ENCODE data around the gene GPR17.

The GPR17 gene

DNA sequence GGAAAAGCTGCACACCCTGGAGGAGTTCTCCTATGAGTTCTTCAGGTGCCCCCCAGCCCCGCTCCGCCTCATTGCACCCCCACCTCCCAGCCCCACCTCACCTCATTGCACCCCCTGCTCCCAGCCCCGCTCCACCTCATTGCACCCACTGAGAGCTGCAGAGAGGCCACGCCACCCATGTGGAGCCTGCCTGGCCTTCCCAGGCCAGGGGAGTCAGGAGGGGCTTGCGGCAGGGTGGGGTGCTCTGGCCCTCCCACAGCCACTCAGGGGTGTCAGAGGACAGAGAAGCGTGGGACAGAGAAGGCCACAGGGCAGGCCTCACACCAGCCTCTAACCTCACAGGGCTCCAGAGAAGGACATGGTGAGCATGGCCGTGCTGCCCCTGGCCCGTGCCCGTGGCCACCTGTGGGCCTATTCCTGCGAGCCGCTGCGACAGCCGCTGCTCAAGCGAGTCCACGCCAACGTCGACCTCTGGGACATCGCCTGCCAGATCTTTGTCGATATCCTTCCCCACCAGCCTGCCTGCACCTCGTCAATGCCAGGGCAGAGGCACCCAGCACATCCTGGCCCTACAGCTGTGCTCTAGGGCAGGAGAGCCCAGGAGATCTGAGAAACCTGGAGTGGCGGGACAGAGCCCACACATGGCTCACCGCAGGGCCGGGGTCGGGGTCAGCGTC is 15.0 kb upstream of the GPR17 start:
- DNase-seq, result no peak

DNA sequence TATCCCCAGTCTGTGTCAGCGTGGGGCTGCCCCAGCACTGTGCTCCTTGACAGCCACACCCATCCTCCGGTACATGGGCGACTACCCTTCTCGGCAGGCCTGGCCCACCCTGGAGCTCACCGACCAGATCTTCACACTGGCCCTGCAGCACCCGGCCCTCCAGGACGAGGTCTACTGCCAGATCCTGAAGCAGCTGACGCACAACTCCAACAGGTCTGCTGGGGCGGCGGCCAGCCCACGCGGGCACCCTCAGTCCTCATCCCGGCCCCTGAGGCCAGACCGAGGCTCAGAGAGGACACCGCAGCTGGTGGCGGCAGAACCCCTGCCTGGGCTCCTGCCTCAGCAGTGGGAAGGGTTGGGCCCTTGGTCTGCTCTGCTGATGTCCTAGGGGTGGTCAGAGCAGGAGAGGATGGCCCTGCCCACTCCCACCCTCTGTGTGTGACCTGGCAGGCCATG is 14.4 kb upstream of the GPR17 start:
- DNase-seq, result no peak

GRCh38 chr2:127631997-127632581 is 13.9 kb upstream of the GPR17 start:
- no peak for DNase-seq

GRCh38 chr2:127632592-127633489 is 13.1 kb upstream of the GPR17 start:
- DNase-seq, result no peak

GRCh38 chr2:127633556-127634065 is 12.3 kb upstream of the GPR17 start:
- DNase-seq, result no peak

DNA sequence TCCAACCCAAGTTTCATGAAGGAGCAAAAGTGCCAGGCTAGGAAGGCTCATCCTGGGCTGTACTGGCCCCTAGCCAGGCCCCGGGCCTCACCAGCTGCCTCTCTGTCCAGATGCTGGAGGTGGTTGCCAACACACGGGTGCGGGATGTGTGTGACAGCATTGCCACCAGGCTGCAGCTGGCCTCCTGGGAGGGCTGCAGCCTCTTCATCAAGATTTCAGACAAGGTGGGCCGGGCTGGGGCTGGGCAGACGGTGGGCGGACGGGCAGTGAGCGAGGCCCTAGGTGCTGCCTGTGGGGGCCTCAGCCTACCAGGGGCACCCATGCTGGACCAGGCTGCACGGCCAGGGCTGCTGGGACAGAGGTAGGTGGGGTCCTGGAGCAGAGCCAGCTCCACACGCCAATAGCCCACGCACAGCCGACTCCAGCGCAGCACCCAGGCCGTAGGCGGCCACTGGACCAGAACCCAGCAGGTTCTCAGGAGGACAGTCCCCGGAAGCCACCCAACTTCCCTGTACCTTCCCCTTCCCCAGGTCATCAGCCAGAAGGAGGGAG is 11.8 kb upstream of the GPR17 start:
- no peak for DNase-seq

GRCh38 chr2:127634626-127635379 is 11.2 kb upstream of the GPR17 start:
- no peak for DNase-seq

DNA sequence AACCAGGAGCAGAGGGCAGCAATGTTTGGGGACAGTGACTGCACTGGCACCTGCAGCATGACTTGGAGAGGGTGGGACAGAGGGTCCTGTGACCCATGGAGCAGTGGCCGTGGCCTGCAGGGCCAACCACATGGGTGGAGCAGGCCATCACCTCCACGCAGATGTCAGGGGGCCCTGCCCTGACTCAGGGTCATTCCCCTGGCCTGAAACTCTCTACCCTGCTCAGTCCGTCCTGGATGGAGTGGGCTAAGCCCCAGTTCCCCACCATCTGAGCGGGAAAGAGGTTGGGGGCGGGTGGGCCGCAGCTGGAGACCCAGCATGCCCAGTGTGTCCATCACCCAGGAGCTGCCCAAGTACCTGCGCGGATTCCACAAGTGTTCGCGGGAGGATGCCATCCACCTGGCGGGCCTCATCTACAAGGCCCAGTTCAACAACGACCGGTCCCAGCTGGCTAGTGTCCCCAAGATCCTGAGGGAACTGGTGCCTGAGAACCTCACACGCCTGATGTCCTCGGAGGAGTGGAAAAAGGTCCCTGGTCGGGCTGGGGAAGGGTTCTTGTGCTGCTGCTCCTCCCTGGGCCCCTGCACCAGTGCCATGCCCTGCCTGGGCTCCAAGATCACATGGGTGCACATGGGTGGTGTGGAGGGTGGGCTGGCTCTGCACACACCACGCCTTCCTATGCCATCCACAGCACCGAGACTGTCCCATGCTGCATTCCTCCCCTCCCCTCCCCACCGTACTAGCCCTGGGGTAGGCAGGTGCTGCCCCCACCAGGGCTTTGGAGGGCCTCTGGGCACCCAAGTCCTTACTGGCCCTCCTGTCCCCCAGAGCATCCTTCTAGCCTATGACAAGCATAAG is 10.3 kb upstream of the GPR17 start:
- DNase-seq, result no peak

DNA sequence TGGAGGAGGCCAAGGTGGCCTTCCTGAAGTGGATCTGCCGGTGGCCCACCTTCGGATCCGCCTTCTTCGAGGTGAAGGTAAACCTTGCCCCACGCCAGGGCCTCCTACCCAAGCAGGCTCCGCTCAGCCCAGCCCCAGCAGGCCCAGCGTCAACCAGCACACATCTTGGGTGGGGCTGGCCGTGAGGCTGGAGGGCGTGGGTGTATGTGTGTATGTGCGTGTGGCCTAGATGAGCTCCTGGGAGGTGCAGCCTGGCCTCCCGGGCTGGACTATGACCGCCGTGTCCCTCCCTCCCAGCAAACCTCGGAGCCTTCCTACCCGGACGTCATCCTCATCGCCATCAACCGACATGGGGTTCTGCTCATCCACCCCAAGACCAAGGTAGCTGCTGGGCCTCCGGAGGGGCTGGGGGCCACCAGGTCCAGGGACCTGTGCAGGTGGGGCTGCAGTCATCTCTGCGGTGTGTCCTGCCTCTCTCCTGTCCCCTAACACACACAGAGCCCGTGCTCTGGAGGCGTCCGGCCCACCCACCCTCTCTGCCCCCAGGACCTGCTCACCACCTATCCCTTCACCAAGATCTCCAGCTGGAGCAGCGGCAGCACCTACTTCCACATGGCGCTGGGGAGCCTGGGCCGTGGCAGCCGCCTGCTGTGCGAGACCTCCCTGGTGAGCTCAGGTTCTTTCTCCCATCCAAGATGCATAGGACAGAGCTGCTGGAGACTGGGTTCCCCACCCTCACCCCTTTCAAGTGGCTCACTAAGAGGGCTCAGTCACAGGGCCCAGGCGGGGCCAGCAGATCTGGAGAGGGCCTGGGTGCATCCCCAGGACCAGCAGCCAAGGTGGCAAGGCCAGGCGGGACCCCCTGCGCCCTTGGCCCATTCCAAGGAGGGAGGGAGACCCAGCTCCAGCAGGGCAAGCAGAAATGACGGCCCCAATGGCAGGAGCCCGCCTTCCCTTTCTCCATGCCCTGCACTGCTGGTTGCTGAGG is 9.4 kb upstream of the GPR17 start:
- DNase-seq, result no peak

GRCh38 chr2:127637236-127637630 is 8.7 kb upstream of the GPR17 start:
- DNase-seq, result no peak

GRCh38 chr2:127637725-127638252 is 8.2 kb upstream of the GPR17 start:
- DNase-seq, result no peak

GRCh38 chr2:127638361-127639110 is 7.4 kb upstream of the GPR17 start:
- DNase-seq, result no peak

GRCh38 chr2:127639111-127639474 is 6.9 kb upstream of the GPR17 start:
- DNase-seq, result no peak

GRCh38 chr2:127640082-127641072 is 5.6 kb upstream of the GPR17 start:
- DNase-seq, result no peak

DNA sequence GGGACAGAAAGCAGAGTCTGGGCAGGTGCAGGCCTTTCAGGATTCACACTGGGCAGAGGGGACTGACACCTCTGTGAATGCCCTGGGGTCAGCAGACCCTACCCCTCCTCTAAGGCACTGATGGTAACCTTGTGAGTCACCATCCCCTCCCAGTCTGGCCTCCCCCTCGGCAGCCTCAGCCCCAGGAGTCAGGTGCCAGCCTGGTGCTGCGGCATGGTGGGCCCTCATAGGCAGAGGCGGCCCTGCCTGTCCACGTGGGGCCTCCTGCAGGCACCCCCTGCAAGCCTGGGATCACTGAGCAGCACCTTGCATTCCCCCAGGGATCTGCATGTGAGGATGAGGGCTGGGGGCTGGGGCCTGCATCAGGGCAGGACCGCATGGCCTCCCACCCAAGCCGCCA is 4.8 kb upstream of the GPR17 start:
- no peak for DNase-seq

DNA sequence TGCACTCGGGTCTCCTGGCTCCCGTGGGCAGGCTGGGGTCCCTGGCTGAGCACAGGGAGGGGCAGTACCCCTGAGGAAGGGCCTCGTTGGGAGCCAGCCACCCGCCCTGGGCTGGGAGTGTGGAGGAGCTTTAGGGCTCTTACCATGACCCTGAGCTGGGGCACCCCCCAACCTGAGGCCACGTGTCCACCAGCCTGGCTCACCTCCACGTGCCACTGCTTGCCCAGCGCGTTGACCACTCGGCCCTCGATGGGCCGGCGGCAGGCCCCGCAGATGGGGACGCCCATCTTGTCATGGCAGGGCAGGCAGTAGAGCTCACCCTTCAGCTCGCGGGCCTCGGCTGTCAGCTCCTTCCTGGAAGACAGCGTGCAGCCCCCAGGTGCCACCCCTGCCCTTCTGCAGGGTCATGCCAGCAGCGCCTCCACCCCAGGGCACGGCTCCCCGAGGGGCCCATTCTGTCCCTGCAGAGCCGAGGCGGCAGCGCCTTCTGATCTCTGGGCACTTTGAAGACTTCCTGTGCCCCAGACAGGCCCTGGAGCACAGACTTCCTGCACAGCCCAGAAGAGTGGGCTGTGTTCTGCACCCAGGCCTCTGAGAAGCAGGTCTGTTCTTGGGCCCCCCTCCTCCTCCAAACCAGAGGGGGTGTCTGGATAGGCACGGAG is 4.0 kb upstream of the GPR17 start:
- DNase-seq, result no peak

- no peak for DNase-seq
These were observed 3.1 kb upstream of the GPR17 start for GRCh38 chr2:127642706-127643438.

Data from right forelimb (tissue), 1 donor.